DMS114 treated with DMSO at 0.1 percent for 48 hours (cell line): Measurements from ENCODE around the gene PCDHGC5.
A peak's percentile ranks its signal among the peaks of the same experiment; 100 is the strongest.

Experiments used
- DNase-seq: peaks from one replicate; lab custom pipeline; 2025; ENCODE audit not compliant: unreplicated experiment; lab: John Stamatoyannopoulos, UW

Gene PCDHGC5

DNA sequence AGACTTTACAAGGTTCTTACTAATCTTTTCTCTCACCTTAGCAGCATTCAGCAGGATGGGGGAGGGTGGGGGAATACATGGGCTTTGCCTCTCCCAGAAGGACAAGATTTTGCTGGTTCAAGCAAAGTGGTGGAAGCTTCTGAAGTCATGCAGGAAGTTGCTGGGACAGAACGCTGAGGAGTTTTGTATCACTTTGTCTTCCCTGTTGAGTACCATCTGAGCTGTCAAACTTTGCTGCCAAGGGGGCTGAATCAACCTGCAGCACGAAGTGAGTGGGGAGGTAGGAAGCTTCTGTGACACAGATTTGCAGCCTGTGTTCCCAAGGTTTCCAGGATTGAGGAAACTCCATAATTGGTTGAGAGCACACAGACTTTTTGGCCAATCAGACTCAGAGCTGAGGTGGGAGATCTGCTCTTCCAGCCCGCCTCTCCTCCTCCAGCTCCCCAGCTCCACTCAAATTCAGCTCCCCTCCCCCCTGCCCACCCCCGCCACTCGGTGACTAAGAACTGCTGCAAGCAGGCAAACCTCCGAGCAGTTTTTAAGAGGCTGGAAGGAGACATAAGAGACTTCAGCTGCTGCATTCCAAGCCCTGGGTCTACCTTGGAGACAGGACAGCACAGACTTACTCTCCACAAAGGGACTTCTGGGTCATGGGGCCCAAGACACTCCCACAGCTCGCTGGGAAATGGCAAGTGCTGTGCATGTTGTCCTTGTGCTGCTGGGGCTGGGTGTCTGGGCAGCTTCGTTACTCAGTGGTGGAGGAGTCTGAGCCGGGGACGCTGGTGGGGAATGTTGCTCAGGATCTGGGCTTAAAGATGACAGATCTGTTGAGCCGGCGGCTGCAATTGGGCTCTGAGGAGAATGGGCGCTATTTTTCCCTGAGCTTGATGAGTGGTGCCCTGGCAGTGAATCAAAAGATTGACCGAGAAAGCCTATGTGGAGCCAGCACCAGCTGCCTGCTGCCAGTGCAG, at the start of gene PCDHGC5:
Gene PCDHGC5, plus strand, starts transcription at position 491 of the 971 bp plus-strand sequence. Its CDS starts 160 bp downstream, at position 651.
- no peak for DNase-seq

DNA sequence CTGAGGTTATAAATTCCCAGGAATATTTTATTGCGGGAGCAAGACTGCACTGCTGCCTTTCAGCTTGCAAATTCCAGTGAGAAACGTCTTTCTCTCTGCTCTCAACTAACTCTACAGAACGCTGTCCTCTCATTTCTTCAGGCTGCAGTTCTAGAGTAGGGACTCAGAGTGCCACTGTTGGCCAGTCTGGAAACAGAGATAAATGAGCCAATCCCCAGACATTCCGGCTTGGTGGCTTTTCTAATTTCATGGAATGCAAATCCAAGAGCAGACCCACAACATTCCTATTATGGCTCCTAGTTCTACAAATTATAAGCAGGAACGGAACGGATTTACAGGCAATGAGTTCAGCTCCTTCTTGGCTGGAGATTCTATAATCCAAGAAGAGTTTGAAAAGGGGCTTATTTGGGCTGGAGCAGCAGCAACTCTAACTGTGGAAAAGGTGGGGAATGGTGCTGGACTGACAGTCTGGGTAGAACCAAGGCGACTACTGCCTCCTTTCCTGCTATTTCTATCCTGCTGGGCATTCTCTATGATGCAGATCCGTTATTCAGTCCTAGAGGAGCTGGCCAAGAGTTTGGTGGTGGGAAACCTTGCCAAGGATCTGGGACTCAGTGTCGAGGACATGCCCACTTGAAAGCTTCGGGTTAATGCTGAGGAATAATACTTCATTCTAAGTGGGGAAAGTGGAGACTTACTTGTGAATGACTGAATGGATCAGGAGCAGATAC, 49.3 kb upstream of the PCDHGC5 start:
- DNase-seq, result no peak

DNA sequence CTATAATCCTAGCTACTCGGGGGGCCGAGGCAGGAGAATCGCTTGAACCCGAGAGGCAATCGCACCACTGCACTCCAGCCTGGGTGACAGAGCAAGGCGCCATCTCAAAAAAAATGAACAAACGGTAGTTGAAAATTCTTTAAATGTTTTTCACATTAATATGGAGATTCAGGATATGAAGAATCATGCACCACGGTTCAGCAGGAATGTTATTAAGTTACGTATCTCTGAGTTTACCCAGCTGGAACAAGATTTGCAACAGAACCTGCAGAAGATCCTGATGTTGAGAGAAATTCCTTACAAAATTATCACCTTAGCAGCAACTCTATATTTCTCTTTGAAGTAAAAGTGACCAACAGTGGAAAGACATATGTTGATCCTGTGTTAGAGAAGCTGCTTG, 48.5 kb upstream of the PCDHGC5 start:
- DNase-seq, result no peak

DNA sequence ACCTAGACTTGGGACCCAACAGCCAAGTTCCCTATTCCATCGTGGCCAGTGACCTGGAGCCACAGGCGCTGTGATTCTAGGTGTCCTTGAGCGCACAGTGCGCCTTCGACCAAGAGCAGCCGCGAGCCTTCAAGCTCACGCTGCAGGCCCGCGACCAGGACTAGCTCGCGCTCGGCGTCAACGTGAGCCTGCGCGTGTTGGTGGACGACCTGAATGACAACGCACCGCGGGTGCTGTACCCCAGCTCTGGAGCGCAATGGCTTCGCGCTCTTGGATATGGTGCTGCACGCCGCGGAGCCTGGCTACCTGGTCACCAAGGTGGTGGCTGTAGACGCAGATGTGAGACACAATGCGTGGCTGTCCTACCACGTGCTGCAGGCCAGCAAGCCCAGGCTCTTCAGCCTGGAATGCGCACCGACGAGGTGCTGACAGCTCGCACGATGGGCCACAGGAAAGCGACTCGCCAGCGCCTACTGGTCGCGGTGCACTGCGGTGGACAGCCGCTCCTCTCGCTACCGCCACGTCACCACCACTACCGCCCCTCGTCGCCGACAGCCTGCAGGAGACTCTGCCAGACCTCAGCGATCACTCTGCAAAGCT, 47.2 kb upstream of the PCDHGC5 start:
- no peak for DNase-seq

DNA sequence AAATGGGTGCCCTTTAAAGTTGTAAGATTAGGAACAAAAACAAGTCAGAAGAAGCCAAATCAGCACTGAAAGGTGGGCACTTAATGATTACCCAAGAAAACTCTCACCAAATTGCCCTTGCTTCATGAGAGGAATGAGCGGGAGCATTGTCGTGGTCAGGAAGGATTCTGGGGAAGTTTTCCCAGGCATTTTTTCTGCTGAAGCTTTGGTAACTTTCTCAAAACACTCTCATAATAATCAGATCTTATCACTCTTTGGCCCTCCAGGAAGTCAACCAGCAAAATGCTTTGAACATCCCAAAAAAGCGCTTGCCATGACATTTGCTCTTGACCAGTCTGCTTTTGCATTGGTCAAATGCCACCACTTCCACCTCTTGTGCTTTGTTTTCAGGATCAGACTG, 23.5 kb upstream of the PCDHGC5 start:
- no peak for DNase-seq

DNA sequence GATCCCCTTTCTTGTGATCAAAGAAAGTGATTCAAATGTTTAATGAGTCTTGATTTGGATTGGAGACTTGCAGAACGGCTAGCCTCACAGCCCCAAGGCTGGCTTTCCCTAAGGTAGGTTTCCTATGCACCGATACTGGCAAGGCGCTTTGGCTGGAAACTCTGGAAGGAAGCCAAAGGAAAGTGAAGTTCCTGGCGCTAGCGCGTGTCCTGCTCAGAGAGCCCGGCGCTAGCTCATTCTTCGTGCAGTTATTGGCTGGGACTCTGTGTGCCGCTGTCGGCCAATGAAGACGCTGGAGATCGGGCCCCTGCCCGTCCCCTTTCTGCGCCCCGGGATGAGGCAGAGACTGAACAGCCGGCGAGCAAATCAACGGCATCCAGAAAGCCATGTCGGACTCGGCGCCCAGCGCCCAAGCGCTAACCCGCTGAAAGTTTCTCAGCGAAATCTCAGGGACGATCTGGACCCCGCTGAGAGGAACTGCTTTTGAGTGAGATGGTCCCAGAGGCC, 13.2 kb upstream of the PCDHGC5 start, which contains the start of gene PCDHGC3:
Gene PCDHGC3, plus strand, starts transcription at position 342 of the 507 bp plus-strand sequence. Its CDS starts 151 bp downstream, at position 493.
- DNase-seq, result peak; percentile 88

DNA sequence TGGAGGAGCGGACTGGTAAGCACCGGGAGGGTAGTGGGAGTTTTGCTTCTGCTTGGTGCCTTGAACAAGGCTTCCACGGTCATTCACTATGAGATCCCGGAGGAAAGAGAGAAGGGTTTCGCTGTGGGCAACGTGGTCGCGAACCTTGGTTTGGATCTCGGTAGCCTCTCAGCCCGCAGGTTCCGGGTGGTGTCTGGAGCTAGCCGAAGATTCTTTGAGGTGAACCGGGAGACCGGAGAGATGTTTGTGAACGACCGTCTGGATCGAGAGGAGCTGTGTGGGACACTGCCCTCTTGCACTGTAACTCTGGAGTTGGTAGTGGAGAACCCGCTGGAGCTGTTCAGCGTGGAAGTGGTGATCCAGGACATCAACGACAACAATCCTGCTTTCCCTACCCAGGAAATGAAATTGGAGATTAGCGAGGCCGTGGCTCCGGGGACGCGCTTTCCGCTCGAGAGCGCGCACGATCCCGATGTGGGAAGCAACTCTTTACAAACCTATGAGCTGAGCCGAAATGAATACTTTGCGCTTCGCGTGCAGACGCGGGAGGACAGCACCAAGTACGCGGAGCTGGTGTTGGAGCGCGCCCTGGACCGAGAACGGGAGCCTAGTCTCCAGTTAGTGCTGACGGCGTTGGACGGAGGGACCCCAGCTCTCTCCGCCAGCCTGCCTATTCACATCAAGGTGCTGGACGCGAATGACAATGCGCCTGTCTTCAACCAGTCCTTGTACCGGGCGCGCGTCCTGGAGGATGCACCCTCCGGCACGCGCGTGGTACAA, 12.6 kb upstream of the PCDHGC5 start:
- peak; percentile 30 for DNase-seq

DNA sequence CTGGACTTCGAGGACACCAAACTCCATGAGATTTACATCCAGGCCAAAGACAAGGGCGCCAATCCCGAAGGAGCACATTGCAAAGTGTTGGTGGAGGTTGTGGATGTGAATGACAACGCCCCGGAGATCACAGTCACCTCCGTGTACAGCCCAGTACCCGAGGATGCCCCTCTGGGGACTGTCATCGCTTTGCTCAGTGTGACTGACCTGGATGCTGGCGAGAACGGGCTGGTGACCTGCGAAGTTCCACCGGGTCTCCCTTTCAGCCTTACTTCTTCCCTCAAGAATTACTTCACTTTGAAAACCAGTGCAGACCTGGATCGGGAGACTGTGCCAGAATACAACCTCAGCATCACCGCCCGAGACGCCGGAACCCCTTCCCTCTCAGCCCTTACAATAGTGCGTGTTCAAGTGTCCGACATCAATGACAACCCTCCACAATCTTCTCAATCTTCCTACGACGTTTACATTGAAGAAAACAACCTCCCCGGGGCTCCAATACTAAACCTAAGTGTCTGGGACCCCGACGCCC, 11.8 kb upstream of the PCDHGC5 start:
- DNase-seq, result no peak

DNA sequence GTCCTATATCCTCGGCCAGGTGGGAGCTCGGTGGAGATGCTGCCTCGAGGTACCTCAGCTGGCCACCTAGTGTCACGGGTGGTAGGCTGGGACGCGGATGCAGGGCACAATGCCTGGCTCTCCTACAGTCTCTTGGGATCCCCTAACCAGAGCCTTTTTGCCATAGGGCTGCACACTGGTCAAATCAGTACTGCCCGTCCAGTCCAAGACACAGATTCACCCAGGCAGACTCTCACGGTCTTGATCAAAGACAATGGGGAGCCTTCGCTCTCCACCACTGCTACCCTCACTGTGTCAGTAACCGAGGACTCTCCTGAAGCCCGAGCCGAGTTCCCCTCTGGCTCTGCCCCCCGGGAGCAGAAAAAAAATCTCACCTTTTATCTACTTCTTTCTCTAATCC, 11.1 kb upstream of the PCDHGC5 start:
- DNase-seq, result no peak

DNA sequence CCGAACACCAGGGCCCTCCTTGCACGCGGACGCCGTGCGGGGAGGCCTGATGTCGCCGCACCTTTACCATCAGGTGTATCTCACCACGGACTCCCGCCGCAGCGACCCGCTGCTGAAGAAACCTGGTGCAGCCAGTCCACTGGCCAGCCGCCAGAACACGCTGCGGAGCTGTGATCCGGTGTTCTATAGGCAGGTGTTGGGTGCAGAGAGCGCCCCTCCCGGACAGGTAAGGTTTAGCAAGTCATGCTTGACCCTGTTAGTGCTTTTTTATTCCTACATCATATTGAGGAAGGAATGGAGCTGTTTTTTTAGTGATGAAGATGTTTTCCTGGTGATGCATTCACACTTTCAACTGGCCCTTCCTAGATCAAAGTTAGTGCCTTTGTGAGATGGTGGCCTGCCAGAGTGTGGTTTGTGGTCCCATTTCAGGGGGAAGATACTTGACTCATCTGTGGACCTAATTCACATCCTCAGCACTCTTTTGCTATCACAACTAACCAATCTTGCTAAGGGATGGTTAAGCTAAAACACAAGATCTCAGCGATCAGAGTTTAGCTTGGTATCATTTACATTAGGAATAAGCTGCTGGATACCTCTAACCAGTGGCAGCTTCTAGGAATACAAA, 10.4 kb upstream of the PCDHGC5 start:
- no peak for DNase-seq

DNA sequence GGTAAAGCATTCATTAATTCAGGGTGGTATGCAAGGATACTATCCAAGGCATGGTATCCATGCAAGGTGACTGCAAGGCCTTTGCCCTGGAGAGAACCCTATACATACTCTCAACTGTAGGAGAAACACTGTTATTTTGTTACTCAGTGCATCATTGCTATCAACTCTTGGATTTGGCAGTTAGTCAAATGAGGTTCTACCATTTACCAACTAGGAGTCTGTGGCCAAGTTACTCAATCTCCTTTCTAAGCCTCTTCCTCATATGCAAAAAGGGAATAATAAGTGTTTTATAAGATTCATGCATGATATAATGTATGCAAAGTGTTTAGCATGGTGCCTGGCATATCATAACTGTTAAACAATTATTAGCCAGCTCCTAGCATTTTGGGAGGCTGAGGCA, 9.1 kb upstream of the PCDHGC5 start:
- no peak for DNase-seq

DNA sequence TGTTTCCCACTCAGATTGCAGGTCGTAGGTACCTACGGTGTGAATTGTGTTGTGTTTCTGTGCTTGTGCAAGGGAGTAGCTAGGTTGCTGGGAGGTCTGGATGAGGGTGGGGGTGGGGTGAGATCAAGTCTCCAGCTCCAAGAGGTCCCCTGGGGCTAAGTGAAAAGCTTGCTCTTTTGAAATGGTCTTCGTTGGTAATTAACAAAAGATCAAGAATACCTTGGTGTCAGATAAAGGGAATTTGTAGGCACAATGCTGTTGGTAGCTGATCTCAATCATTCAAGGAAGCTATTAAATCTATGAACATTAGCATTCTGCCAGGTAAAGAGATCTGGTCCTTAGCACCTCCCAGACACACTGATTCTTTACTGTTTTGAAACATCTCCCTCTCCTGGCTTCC, 5.0 kb upstream of the PCDHGC5 start:
- no peak for DNase-seq

DNA sequence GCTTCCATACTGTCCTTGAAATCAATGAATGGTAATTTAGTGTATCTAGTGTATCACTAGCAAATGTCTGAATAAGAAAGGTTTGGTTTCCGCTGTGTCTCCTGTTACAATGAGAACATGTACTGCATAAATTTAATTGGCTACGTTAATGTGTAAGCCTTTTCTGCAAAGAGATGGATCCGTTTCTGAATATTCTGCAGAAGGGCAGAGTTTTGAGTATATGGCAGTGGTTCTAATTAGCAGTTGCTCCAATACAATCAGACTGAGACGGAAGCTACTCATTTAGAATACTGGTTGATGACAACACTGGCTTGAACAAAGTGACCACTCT, 4.6 kb upstream of the PCDHGC5 start:
- DNase-seq, result no peak

DNA sequence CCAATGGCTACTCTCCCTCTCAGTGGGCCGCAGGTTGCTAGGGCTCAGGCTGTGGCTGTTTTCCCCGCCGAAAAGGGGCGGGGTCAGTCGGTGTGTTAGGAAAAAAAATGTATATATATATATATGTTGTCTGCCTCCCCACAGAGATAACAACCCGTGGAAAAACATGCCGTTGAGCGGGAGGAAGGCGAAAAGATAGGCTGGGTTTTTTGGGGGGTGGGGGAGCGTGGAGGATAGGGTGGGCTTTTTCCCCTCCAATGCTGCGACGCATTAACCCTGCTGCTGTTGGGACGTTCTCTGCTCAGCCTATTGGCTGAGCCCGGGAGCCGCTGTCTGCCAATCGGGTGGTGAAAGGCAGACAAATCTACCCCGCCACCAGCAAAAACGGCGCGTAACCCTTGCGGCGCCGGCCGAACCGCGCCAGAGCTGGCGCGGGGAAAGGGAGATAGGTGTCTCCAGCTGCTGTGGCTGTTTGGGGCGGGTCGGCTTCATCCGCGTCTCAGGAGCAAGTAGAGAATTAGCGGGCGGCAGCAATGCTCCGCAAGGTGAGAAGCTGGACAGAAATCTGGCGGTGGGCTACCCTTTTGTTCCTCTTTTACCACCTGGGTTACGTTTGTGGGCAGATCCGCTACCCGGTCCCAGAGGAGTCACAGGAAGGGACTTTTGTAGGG, 4.1 kb upstream of the PCDHGC5 start, which contains the start of gene PCDHGC4:
Gene PCDHGC4, plus strand, starts transcription at position 390 of the 671 bp plus-strand sequence. Its CDS starts 144 bp downstream, at position 534.
- DNase-seq, result no peak

DNA sequence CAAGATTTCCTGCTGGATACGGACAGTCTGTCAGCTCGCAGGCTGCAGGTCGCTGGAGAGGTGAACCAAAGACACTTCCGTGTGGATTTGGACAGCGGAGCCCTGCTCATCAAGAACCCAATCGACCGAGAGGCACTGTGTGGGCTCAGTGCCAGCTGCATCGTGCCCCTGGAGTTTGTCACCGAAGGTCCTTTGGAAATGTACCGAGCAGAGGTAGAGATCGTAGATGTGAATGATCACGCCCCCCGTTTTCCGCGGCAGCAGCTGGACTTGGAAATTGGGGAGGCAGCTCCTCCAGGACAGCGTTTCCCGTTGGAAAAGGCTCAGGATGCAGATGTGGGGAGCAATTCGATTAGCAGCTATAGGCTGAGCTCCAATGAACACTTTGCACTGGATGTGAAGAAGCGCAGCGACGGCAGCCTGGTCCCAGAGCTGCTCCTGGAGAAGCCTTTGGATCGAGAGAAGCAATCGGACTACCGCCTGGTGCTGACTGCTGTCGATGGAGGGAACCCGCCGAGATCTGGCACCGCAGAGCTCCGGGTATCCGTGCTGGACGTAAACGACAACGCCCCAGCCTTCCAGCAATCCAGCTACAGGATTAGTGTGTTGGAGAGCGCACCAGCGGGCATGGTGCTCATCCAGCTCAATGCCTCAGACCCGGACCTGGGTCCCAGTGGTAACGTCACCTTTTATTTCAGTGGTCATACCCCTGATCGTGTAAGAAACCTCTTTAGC, 3.4 kb upstream of the PCDHGC5 start:
- DNase-seq, result no peak

DNA sequence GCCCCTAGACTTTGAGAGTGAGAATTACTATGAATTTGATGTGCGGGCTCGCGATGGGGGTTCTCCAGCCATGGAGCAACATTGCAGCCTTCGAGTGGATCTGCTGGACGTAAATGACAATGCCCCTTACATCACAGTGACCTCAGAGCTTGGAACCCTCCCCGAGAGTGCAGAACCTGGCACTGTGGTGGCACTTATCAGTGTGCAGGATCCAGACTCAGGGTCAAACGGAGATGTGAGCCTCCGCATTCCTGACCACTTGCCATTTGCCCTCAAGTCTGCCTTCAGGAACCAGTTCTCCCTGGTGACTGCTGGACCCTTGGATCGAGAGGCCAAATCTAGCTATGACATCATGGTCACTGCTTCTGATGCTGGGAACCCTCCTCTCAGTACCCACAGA, 2.8 kb upstream of the PCDHGC5 start:
- DNase-seq, result no peak

DNA sequence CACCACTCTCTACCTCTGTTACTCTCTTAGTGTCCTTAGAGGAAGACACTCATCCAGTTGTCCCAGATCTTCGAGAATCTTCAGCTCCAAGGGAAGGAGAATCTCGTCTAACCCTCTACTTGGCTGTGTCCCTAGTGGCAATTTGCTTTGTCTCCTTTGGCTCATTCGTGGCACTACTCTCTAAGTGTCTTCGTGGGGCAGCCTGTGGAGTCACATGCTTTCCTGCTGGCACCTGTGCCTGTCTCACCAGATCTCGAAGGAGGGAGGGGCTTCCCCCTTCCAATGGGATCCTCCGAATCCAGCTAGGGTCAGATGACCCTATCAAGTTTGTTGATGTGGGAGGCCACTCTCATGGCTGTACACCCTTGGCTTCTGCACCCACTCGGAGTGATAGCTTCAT, 1.8 kb upstream of the PCDHGC5 start:
- no peak for DNase-seq

DNA sequence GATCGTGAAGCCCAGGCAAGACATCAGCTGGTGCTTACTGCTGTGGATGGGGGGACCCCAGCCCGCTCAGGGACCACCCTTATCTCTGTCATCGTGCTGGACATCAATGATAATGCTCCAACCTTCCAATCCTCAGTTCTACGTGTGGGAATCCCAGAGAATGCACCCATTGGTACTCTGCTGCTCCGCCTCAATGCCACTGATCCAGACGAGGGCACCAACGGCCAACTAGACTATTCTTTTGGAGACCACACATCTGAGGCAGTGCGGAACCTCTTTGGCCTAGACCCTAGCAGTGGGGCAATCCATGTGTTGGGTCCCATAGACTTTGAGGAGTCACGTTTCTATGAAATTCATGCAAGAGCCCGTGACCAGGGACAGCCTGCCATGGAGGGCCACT, 960 bp downstream of the PCDHGC5 start:
- DNase-seq, result no peak

DNA sequence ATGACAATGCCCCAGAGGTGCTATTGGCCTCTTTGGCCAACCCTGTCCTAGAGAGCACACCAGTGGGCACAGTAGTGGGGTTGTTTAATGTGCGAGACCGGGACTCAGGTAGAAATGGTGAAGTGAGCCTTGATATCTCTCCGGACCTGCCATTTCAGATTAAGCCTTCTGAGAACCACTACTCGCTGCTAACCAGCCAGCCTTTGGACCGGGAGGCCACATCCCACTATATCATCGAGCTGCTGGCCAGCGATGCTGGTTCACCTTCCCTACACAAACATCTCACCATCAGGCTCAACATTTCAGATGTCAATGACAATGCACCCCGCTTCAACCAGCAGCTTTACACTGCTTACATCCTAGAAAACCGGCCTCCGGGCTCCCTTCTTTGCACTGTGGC, 1.4 kb downstream of the PCDHGC5 start:
- no peak for DNase-seq
